Sciatic nerve (tissue), 2 donors: ENCODE results near the gene PPP1CB. TPM values are rescaled to one million over a fixed set of nuclear protein-coding genes. Genes with fewer than 3 reads are reported as not detected.

ENCODE experiments used
- ATAC-seq: fragments of 200-7000 bp; cut with Tn5 transposase; one replicate; pipeline ENCODE4 v1.9.1; 2020; ENCODE audit warnings: mild to moderate bottlenecking, moderate library complexity
- DNase-seq: peaks from one replicate; pipeline ENCODE4 v3.0.0-alpha.2; 2020; ENCODE audit warnings: low spot score
- intact Hi-C: fragments of 100-400 bp; cut with DNase I; formaldehyde crosslinking; loops from one replicate; pipeline ENCODE4 v1.14.2; 2022
- total RNA-seq: library from RNA; stranded (reverse); fragmentation: NEBNext Ultra II Directional; extraction: Animal tissue kit (Norgen Biotek cat#: 25700); gene quantifications from one replicate; pipeline ENCODE4 v1.2.1, GENCODE V29; 2021
- donor health status: DM: no; HTN: no; CAD: no.
- donor health status: DM: no; HTN: no; CAD: no.

The PPP1CB gene
- total RNA-seq, 1 donor from 2014 or later, result 210 TPM

DNA sequence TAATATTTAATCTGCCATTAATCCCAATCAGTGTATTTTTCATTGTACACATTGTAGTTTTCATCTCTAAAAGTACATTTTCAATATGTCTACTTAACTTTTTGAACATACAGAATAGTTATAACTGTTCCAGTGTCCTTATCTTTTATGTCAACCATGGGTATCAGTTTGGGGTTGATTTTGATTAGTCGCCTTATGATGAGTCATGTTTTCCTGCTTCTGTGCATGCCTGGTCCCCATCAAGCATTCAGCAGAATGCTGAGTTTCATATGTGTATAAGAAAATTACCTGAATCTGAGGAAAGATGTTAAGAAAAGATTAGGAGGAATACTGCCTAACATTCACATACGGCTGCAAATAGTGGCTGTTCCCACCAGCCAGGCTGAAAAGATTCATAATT lies 76.8 kb downstream of the PPP1CB start:
- DNase-seq (no peak), ATAC-seq (no peak)
- intact Hi-C loops, result loop anchor here (5.0 kb wide), 1 partner anchor 609 kb away; no protein-coding TSS in a partner anchor

- intact Hi-C loops, result no loop called here
- ATAC-seq (no peak), DNase-seq (no peak)
These were observed 82.3 kb downstream of the PPP1CB start for GRCh38 chr2:28833740-28834470.

GRCh38 chr2:28835781-28836180 lies 84.2 kb downstream of the PPP1CB start:
- DNase-seq (no peak), ATAC-seq (no peak)
- intact Hi-C loops, result no loop called here

GRCh38 chr2:28838971-28839370 lies 87.3 kb downstream of the PPP1CB start:
- ATAC-seq, result no peak
- intact Hi-C loops, result no loop called here
- DNase-seq, result no peak

DNA sequence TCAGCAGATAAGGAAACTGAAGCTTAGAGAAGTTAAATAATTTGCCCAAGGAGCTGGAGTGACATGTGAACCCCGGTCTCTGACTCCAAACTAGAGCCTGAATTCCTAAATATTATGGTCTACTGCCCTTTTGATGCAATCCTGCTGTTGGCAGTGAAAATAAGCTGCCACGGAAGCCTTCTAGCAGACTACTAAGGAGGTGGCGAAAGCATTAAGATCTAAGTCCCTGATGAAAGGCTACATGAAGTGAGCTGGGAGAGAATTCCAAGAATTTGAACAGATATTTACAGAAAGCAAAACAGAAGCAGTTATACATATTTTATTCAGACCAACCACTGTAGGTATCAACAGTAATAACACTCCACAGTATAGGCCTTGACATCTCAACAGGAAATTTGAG lies 90.4 kb downstream of the PPP1CB start:
- no peak for ATAC-seq
- intact Hi-C loops, result no loop called here
- no peak for DNase-seq

Other genes starting within 250 kb of the PPP1CB start
- gene SPDYA, start 59.0 kb downstream of the PPP1CB start, total RNA-seq, result 3.3 TPM
- 14.0 TPM for gene TRMT61B, start 118.5 kb downstream of the PPP1CB start, total RNA-seq
- gene WDR43, start 142.8 kb downstream of the PPP1CB start, total RNA-seq, result 47.9 TPM
- gene TOGARAM2, start 229.5 kb downstream of the PPP1CB start, total RNA-seq, result 5.3 TPM